HG03060 (cell line): ENCODE data around the gene C3.
A peak's percentile ranks its signal among the peaks of the same experiment; 100 is the strongest.
"Not testable (repeated sequence)": the region's sequence is repeated elsewhere in the genome, so short reads cannot be mapped to it uniquely, and the experiment has no call there.

Experiments
- ATAC-seq: cut with Tn5 transposase; IDR thresholded peaks from one replicate; pipeline ENCODE4 v1.9.1; 2021; ENCODE audit warnings: low read depth, moderate number of reproducible peaks; ENCODE audit not compliant: unreplicated experiment

C3 gene

GRCh38 chr19:6694147-6694815 is 26.2 kb downstream of the C3 start:
- no peak for ATAC-seq

DNA sequence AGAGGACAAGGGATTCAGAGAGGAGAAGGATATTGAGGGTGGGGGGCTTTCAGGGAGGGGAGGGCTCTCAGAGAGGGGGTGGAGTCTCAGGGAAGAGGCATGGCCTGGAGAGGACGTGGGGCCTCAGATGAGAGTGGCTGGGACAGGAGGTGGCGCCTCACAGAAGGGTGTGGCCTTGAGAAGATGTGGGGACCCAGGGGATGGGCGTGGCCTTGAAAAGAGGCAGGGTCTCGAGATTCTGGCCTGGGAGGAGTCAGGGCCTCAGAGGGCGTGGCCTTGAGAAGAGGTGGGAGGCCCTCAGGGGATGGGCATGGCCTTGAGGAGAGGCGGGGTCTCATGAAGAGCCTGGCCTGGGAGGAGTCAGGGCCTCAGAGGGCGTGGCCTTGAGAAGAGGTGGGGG is 26.8 kb downstream of the C3 start:
- ATAC-seq, result no peak

- ATAC-seq, result no peak
Observed at GRCh38 chr19:6693056-6693471, 27.4 kb downstream of the C3 start.

- ATAC-seq, result no peak
Observed at GRCh38 chr19:6692027-6692426, 28.4 kb downstream of the C3 start.

DNA sequence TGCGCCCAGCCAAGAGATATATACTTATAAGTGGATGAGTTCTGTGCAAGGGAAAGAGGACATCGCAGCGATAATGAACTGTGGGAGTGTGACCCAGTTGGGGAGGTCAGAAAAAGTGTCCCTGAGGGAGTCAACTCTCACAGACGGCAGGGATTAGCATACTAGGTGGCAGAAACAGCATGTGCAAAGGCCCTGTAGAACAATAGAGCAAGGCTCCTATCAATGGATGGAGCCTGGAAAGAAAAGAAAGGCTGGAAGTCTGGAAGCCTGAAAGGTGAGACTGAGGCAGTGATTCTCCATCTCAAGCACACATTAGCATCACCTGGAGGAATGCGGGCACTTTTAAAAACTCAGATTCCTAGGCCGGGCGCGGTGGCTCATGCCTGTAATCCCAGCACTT is 29.1 kb downstream of the C3 start:
- no peak for ATAC-seq

- no peak for ATAC-seq
Observed at GRCh38 chr19:6690160-6690885, 30.1 kb downstream of the C3 start.

DNA sequence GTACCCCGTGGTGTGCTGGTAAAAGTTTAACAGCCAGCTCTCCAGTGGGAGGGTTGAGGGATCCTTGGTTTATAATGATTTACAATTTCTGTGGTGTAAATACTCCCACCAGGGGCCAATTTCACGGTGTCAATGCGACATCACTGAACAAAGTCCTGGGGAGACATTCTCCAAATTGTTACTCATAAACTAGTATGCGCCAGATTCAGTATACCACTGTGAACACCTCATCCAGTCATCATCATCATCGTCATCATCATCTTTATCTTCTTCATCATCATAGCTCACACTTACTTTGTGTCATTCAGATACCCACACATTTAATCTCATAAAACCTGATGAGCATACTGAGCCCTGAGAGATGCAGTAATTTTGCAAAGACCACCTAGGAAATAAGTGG is 33.3 kb downstream of the C3 start:
- ATAC-seq, result no peak

- ATAC-seq, result no peak
Observed at GRCh38 chr19:6686628-6686975, 33.8 kb downstream of the C3 start.

GRCh38 chr19:6685962-6686627 is 34.4 kb downstream of the C3 start:
- ATAC-seq, result no peak

DNA sequence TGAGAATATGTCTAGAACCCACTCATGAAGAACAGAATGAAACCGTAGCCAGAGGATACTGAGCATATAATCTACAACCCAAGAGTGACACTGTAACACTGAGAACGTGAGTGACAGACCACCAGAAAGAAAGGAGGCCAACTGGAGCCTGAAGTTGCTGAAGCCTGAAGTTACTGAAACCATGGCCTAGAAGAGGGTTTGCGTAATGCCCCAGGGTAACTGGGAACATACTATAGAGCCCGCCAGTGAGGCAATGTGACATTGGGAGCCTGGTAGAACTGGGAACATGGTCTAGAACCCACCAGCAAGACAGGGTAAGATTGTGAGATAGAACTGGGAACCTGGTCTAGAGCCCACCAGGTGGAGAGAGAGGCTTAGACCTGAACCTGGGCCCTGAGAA is 35.0 kb downstream of the C3 start:
- ATAC-seq, result no peak

- ATAC-seq, result no peak
Observed at GRCh38 chr19:6683971-6684370, 36.5 kb downstream of the C3 start.

GRCh38 chr19:6682607-6683128 is 37.8 kb downstream of the C3 start:
- ATAC-seq, result no peak

- no peak for ATAC-seq
Observed at GRCh38 chr19:6680141-6680540, 40.3 kb downstream of the C3 start.

DNA sequence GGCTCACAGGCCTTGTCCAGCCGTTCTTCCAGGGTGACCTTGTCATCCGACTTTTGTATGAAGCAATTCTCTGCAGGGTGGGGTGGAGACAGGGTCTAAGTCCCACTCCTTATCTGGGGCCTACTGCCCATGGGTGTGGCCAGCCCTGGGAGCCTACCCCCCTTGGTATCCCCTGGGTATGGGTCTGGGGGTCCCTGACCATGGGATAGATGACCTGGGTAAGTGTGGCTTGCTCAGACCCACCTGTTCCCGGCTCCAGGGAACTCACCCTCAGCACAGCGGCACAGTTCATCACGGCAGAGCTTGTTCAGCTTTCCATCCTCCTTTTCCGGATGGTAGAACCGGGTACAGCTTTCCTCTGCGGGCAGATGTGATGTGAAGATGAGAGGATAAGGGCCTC is 41.3 kb downstream of the C3 start:
- no peak for ATAC-seq

DNA sequence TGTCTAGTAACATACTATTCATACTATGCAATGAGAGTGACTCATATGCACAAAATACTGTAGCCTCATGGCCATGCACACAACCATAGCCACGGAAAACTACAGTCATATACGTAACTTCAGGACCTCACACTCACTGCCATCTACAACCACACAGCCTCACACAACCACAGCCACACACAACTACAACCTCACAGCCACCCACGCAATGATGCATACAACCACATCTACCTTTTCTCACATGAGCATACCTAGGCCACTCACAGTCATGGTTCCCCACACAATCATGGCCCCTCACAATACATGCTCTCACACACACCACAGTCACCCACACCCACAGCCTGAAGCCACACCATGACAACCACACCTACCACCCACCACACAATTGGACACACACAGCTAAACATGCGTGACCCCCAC is 41.8 kb downstream of the C3 start:
- ATAC-seq, result no peak

DNA sequence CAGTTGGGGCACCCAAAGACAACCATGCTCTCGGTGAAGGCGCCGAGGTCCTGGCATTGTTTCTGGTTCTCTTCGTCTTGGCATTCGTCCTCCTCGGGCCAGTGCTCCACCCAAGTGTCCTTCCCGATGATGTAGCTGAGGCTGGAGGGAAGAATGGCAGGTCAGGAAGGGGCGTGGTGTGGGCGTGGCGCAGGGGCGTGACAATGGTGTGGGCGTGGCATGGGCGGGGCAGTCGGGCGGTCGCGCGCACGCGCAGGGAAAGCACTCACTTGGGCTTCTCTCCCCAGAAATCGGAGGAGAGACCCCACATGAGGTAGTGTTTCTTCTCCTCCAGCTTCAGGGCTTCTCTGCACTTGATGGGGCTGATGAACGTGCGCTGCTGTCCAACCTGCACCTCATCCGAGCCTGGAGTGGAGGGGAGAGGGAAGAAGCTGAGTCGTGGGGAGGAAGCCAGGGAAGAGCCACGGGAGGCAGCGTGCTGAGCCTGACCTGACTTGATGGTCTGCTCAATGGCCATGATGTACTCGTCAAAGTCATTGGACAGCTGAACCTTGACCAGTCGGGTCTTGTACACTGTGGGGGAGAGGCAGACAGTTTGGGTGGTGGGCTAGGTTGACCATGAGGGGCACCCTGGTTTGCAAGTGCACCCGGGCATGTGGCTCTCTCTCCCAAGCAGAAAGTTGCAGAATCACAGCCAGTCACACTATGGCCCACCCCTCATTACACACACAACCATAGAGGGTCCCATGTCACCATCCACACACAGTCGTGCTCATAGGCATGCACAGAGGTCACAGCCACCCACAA is 42.4 kb downstream of the C3 start:
- ATAC-seq, result no peak

DNA sequence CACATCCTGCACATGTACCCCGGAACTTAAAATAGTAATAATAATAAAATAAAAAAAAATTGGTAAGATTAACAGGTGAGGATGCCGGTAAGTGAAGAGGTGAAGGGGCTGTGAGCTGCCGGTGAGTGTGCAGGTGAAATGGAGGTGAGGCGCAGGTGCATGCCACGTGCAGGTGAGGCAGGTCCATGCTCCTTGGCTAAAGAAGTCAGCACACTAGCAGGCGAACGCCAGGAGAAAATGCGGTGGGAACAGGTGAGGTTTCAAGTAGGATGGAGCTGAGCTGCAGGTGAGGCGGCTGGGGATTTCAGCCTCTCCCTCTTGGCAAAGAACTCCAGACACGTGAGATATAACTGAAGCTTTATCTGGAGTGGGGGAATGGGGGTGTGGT is 43.0 kb downstream of the C3 start:
- no peak for ATAC-seq

- ATAC-seq, result no peak
Observed at GRCh38 chr19:6676288-6676687, 44.2 kb downstream of the C3 start.

- ATAC-seq, result peak; percentile 68
Observed at GRCh38 chr19:6674868-6675305, 45.6 kb downstream of the C3 start.

DNA sequence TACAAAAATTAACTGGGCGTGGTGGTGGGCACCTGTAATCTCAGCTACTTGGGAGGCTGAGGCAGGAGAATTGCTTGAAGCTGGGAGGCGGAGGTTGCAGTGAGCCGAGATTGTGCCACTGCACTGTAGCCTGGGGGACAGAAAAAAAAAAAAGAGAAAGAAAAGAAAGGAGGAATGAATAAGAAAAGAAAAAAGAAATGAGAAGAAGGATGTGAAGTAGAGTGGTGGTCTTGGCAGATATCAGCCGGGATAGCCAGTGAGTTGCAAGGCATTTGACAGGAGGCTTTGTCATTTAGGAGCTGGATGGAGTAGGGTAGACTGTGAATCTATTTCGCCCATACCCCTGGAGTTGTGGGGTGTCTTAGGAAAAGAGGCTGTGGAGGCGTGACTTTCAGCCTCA is 46.0 kb downstream of the C3 start:
- ATAC-seq, result not testable (repeated sequence)
